Mucosa of descending colon (tissue), 3 donors: ENCODE data around the gene NTRK3. TPM values are rescaled to one million over a fixed set of nuclear protein-coding genes. Genes with fewer than 3 reads are reported as not detected.

Experiments
- ATAC-seq: fragments of 200-7000 bp; cut with Tn5 transposase; one replicate; pipeline ENCODE4 v1.9.1; 2020; ENCODE audit warnings: mild to moderate bottlenecking, moderate library complexity
- DNase-seq, 3 donors: peaks; one replicate each; pipeline ENCODE4 v3.0.0-alpha.2; 2020
- H3K36me3 ChIP-seq: fragments of 200-600 bp; one replicate; pipeline ENCODE4 v1.8.0; 2021; ENCODE audit warnings: low read depth, mild to moderate bottlenecking
- H3K4me1 ChIP-seq: fragments of 200-600 bp; one replicate; pipeline ENCODE4 v1.8.0; 2021; ENCODE audit warnings: low read depth, mild to moderate bottlenecking
- H3K4me3 ChIP-seq: fragments of 200-600 bp; one replicate; pipeline ENCODE4 v1.8.0; 2021; ENCODE audit warnings: mild to moderate bottlenecking
- H3K9me3 ChIP-seq: fragments of 200-600 bp; one replicate; pipeline ENCODE4 v1.8.0; 2021; ENCODE audit warnings: mild to moderate bottlenecking
- CTCF ChIP-seq: fragments of 200-600 bp; IDR thresholded peaks from one replicate; pipeline ENCODE4 v1.8.0; 2022; ENCODE audit warnings: antibody characterized with exemption, mild to moderate bottlenecking
- intact Hi-C, 2 donors: fragments of 100-400 bp; cut with DNase I in 1 of 2; cut with micrococcal nuclease in 1 of 2; formaldehyde crosslinking; loops; one replicate each; pipeline versions ENCODE4 v1.11.0 to v1.11.1; 2022; cut with DNase I, micrococcal nuclease
- long read RNA-seq, 2 donors: library from polyadenylated mRNA; unstranded; transcript quantifications; one replicate each; pipeline ENCODE4 v2.0.0, GENCODE V29; 2019 to 2021
- total RNA-seq, 3 donors: library from RNA; stranded (reverse); fragmentation: NEBNext Ultra II Directional in 2 of 3; extraction: Animal tissue kit (Norgen Biotek cat#: 25700) in 2 of 3; gene quantifications; one replicate each; pipeline versions ENCODE4 v1.2.1 to v1.2.4, GENCODE V29; 2021 to 2023
- donor health status: DM: no; HTN: no; CAD: no; lungs with moderate emphysema.
- donor health status: DM: no; HTN: no; CAD: no.
- donor health status: DM: no; HTN: yes; CAD: no.

Gene NTRK3
- 1 to 10 TPM in 2 of 3 donors, under 1 TPM in 1; 0.78 to 2.8 (median 2.1) TPM for total RNA-seq
- long read RNA-seq, donor 1, partial matches to known transcripts: 2 of 3 reads
- long read RNA-seq, donor 1, other reads (novel, unspliced or antisense): 1 of 3 reads
- long read RNA-seq, donor 2: 0 reads

GRCh38 chr15:88256279-88257230 lies at the start of gene NTRK3:
TSS of gene NTRK3 (minus strand) at chr15:88256739. CDS start at chr15:88256153, 586 bp downstream.
- no peak for ATAC-seq
- Histone ChIP-seq H3K4me3 (no peak within 1 kb of the TSS), H3K4me1 (peaks cover 2% of the 10 kb centered on the region), H3K9me3 (no peaks in the 10 kb centered on the region), H3K36me3 (no peaks in the 10 kb centered on the region)
- no peak for TF ChIP-seq CTCF
- intact Hi-C loops: no loop called here
- no peak for DNase-seq

- no peak for TF ChIP-seq CTCF
- intact Hi-C loops: no loop called here
- Histone ChIP-seq H3K9me3 (no peaks in the 10 kb centered on the region), H3K36me3 (no peaks in the 10 kb centered on the region), H3K4me3 (no peak overlapping the region), H3K4me1 (no peaks in the 10 kb centered on the region)
- ATAC-seq (no peak), DNase-seq (no peak)
These were observed 46.9 kb upstream of the NTRK3 start for GRCh38 chr15:88303395-88303794.

- Histone ChIP-seq H3K9me3 (no peaks in the 10 kb centered on the region), H3K4me3 (no peak overlapping the region), H3K4me1 (no peaks in the 10 kb centered on the region), H3K36me3 (no peaks in the 10 kb centered on the region)
- intact Hi-C loops: no loop called here
- no peak for ATAC-seq
- DNase-seq: no peak
- no peak for TF ChIP-seq CTCF
These were observed 45.8 kb upstream of the NTRK3 start for GRCh38 chr15:88302373-88302772.

GRCh38 chr15:88301311-88301710 lies 44.8 kb upstream of the NTRK3 start:
- DNase-seq (no peak), ATAC-seq (no peak)
- no peaks in the 10 kb centered on the region for H3K9me3 ChIP-seq
- no peaks in the 10 kb centered on the region for H3K4me1 ChIP-seq
- TF ChIP-seq CTCF: no peak
- H3K36me3 ChIP-seq: no peaks in the 10 kb centered on the region
- intact Hi-C loops: no loop called here
- no peak overlapping the region for H3K4me3 ChIP-seq

- intact Hi-C loops: no loop called here
- ATAC-seq: no peak
These were observed 44.3 kb upstream of the NTRK3 start for GRCh38 chr15:88300861-88301260.

More at GRCh38 chr15:88300861-88301260, 44.3 kb upstream of the NTRK3 start:
- TF ChIP-seq CTCF: no peak
- no peaks in the 10 kb centered on the region for H3K9me3 ChIP-seq
- no peak for DNase-seq
- H3K4me1 ChIP-seq: no peaks in the 10 kb centered on the region
- no peaks in the 10 kb centered on the region for H3K36me3 ChIP-seq
- H3K4me3 ChIP-seq: no peak overlapping the region
